PC-3 (cell line): ENCODE measurements around the gene CFAP65. TPM values are rescaled to one million over a fixed set of nuclear protein-coding genes. Genes with fewer than 3 reads are reported as not detected.
A peak's percentile ranks its signal among the peaks of the same experiment; 100 is the strongest.

Experiments
- ATAC-seq: fragments of 200-7000 bp; cut with Tn5 transposase; 2 replicates; pipeline ENCODE4 v1.9.1; 2020; ENCODE audit warnings: mild to moderate bottlenecking, moderate library complexity
- BruUV-seq: library from RNA; stranded (reverse); fragments of 400-500 nt; replicated peaks from 2 replicates; lab custom pipeline; 2021; lab: Mats Ljungman, UMichigan
- CTCF ChIA-PET: fragments of 300-600 bp; sonication (Branson Sonifier 250); formaldehyde crosslinking; loops from one replicate; lab custom pipeline; 2022; ENCODE audit warnings: antibody characterized with exemption; lab: Charles Lee
- POLR2A ChIA-PET: fragments of 300-600 bp; sonication (Branson Sonifier 250); formaldehyde crosslinking; loops from one replicate; lab custom pipeline; 2022; ENCODE audit warnings: antibody characterized with exemption; ENCODE audit not compliant: unreplicated experiment; lab: Charles Lee
- DNase-seq: peaks from one replicate; pipeline ENCODE4 v3.0.0-alpha.2; 2015
- H2AFZ ChIP-seq: fragments of 300-600 bp; sonication (generic); 2 replicates; pipeline ENCODE4 v1.6.0; 2016; ENCODE audit warnings: antibody characterized with exemption, low read length
- H3F3A ChIP-seq: fragments of 300-600 bp; sonication (generic); one replicate; pipeline ENCODE4 v1.6.0; 2017; ENCODE audit warnings: antibody characterized with exemption, low read length, control low read depth, mild to moderate bottlenecking; ENCODE audit not compliant: unreplicated experiment
- H3K27ac ChIP-seq: fragments of 300-600 bp; sonication (generic); 2 replicates; pipeline ENCODE4 v1.5.1; 2016; ENCODE audit warnings: mild to moderate bottlenecking, low read length
- H3K27me3 ChIP-seq: fragments of 300-600 bp; sonication (generic); 2 replicates; pipeline ENCODE4 v1.6.1; 2016; ENCODE audit warnings: low read length, mixed read lengths
- H3K36me3 ChIP-seq: fragments of 300-600 bp; sonication (generic); 2 replicates; pipeline ENCODE4 v1.6.1; 2016; ENCODE audit warnings: low read depth, mixed run types, low read length, mixed read lengths
- H3K4me1 ChIP-seq: fragments of 300-600 bp; sonication (generic); 2 replicates; pipeline ENCODE4 v1.5.1; 2016; ENCODE audit warnings: low read length; ENCODE audit not compliant: insufficient read depth
- H3K4me2 ChIP-seq: fragments of 300-600 bp; sonication (generic); 2 replicates; pipeline ENCODE4 v1.6.0; 2016; ENCODE audit warnings: low read length
- H3K4me3 ChIP-seq: fragments of 300-600 bp; sonication (generic); 2 replicates; pipeline ENCODE4 v1.5.1; 2016; ENCODE audit warnings: mild to moderate bottlenecking, low read length, mixed read lengths
- H3K79me2 ChIP-seq: fragments of 300-600 bp; sonication (generic); 2 replicates; pipeline ENCODE4 v1.6.1; 2017; ENCODE audit warnings: low read length, mixed read lengths
- H3K9ac ChIP-seq: fragments of 300-600 bp; sonication (generic); 2 replicates; pipeline ENCODE4 v1.6.0; 2016; ENCODE audit warnings: mild to moderate bottlenecking, low read length
- H3K9me2 ChIP-seq: fragments of 300-600 bp; sonication (generic); replicated peaks from 2 replicates; pipeline ENCODE4 v1.6.1; 2016; ENCODE audit warnings: mixed run types, low read length, mixed read lengths
- H3K9me3 ChIP-seq: fragments of 300-600 bp; sonication (generic); 2 replicates; pipeline ENCODE4 v1.6.1; 2016; ENCODE audit warnings: low read length, mixed read lengths
- H4K20me1 ChIP-seq: fragments of 300-600 bp; sonication (generic); 2 replicates; pipeline ENCODE4 v1.6.1; 2016; ENCODE audit warnings: low read length, mixed read lengths
- EZH2 ChIP-seq: fragments of 300-600 bp; sonication (generic); IDR thresholded peaks from one replicate; pipeline ENCODE4 v1.6.1; 2017; ENCODE audit warnings: antibody characterized with exemption, mild to moderate bottlenecking, low read length; ENCODE audit not compliant: unreplicated experiment
- EZH2phosphoT487 ChIP-seq: fragments of 300-600 bp; sonication (generic); IDR thresholded peaks from 2 replicates; pipeline ENCODE4 v1.6.1; 2018; ENCODE audit warnings: mild to moderate bottlenecking, antibody characterized with exemption, low read length, borderline replicate concordance
- intact Hi-C: fragments of 100-400 bp; cut with micrococcal nuclease; formaldehyde crosslinking; loops from 2 replicates; pipeline ENCODE4 v1.9.0; 2023
- total RNA-seq: library from RNA; depleted of rRNA; stranded (reverse); fragments of >200 nt; gene quantifications from 2 replicates; pipeline ENCODE4 v1.2.3, GENCODE V29; 2014
- TF ChIP-seq, protein P1 (sequence below): fragments of 300-600 bp; sonication (generic); conservative IDR thresholded peaks from 2 replicates; pipeline ENCODE4 v1.5.1; 2017; ENCODE audit warnings: antibody characterized with exemption, low read depth, mild to moderate bottlenecking, low read length

Gene CFAP65
- total RNA-seq, 1 experiment from 2014 or later, result 0.18 TPM

DNA sequence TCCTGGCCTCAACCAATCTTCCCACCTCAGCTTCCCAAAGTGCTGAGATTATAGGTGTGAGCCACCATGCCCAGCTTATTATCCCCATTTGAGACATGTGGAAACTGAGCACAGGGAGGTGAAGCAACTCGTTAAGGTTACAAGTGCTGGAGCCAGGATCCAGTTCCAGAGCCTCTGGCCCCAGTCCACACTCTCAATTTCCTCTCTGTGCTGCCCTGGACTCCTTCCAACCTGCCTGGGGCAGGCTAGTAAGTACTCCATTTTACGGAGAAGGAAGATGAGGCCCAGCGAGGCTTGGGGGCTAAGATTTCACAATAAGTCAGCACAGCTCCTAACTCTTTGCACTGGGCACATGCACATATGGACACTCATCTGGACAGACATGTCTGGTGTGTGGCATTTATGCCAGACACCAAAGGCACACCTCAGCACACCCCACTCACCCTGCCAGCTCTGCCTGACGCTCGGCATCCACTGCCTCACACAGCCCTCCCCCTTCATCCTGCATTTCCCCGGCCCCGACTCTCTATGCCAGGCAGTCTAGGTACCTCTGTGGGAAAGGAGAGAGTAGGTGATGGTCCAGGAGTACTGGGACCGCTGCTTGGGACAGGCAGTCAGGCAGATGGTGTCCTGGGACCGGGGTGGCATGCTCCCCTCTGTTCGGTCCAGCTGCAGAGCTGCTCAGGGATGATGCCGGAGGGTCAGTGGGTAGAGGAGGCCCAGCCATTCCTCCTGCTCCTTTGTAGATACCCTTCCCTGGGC lies 20.5 kb downstream of the CFAP65 start:
- ATAC-seq, result no peak
- intact Hi-C loops, result no loop called here
- H3K4me1 ChIP-seq, result no peaks in the 10 kb centered on the region
- POLR2A ChIA-PET, result no interaction called here
- no peak overlapping the region for H3K4me3 ChIP-seq
- no peaks in the 10 kb centered on the region for H3K79me2 ChIP-seq
- H4K20me1 ChIP-seq, result no peaks in the 10 kb centered on the region
- no peak overlapping the region for H2AFZ ChIP-seq
- DNase-seq, result peak; percentile 26
- no peaks in the 10 kb centered on the region for H3K36me3 ChIP-seq
- no peaks in the 10 kb centered on the region for H3F3A ChIP-seq
- no peak overlapping the region for H3K9ac ChIP-seq
- H3K9me3 ChIP-seq, result no peaks in the 10 kb centered on the region
- H3K4me2 ChIP-seq, result no peak overlapping the region
- no peak overlapping the region for H3K27ac ChIP-seq
- H3K27me3 ChIP-seq, result no peaks in the 10 kb centered on the region
- no TSS peak for BruUV-seq
- TF ChIP-seq EZH2phosphoT487 (no peak), EZH2 (no peak)
- TF ChIP-seq, protein P1, sequence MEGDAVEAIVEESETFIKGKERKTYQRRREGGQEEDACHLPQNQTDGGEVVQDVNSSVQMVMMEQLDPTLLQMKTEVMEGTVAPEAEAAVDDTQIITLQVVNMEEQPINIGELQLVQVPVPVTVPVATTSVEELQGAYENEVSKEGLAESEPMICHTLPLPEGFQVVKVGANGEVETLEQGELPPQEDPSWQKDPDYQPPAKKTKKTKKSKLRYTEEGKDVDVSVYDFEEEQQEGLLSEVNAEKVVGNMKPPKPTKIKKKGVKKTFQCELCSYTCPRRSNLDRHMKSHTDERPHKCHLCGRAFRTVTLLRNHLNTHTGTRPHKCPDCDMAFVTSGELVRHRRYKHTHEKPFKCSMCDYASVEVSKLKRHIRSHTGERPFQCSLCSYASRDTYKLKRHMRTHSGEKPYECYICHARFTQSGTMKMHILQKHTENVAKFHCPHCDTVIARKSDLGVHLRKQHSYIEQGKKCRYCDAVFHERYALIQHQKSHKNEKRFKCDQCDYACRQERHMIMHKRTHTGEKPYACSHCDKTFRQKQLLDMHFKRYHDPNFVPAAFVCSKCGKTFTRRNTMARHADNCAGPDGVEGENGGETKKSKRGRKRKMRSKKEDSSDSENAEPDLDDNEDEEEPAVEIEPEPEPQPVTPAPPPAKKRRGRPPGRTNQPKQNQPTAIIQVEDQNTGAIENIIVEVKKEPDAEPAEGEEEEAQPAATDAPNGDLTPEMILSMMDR, result no peak
- CTCF ChIA-PET, result interaction anchor here (0.6 kb wide), 1 partner anchor 124 kb away, joined by 3 read pairs; no protein-coding TSS in a partner anchor
- no peaks in the 10 kb centered on the region for H3K9me2 ChIP-seq

DNA sequence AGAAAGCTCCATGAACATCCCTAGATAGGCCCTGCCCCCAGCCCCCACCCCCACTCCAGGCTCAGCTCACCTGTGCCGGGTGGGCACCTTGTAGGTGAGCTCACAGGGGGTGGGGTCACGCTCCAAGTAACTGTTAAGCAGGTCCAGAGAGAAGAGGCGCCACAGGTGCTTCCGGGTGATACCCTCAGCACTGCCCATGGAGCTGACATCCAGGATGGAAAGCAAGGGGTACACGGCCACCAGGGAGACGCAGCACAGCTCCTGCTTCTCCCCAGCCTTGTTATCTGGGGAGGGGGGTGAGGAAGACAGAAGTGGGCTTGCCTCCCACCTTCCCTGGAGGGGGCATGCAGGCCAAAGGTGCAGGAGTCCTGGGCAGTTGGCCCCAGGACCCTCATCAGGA lies 21.9 kb downstream of the CFAP65 start:
- Histone ChIP-seq H3K27me3 (no peaks in the 10 kb centered on the region), H3K4me1 (no peaks in the 10 kb centered on the region), H3K9me3 (no peaks in the 10 kb centered on the region), H3K36me3 (no peaks in the 10 kb centered on the region), H4K20me1 (no peaks in the 10 kb centered on the region), H3K4me3 (no peak overlapping the region), H2AFZ (no peak overlapping the region), H3K4me2 (no peak overlapping the region), H3K79me2 (no peaks in the 10 kb centered on the region), H3K27ac (no peak overlapping the region), H3K9ac (no peak overlapping the region), H3F3A (no peaks in the 10 kb centered on the region), H3K9me2 (no peaks in the 10 kb centered on the region)
- POLR2A ChIA-PET, result no interaction called here
- TF ChIP-seq EZH2phosphoT487 (no peak), EZH2 (no peak)
- TF ChIP-seq, protein P1, result no peak
- no peak for ATAC-seq
- intact Hi-C loops, result no loop called here
- BruUV-seq, result no TSS peak
- CTCF ChIA-PET, result interaction anchor here (0.5 to 0.7 kb wide), 2 partner anchors 9 to 40 kb away, joined by 4 read pairs; no protein-coding TSS in a partner anchor
- DNase-seq, result no peak

DNA sequence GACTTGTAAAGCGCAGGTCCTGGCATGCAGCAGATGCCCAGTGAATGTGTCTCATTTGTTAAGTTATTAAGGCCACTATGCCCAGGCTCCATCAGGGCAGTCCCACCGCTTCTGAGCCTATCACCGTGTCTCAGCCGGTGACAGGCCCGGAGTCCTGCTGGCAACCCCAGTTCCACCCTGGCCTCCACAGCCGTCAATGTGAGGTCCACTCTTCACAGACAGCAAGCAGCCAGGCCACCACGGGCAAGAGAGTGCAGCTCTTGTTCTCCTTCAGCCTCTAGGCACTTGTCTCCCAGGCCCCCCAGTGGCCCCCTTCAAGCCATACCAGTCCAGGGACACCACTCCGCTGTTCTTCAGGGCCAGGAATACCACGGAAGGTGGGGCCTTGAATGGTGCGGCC lies 22.6 kb downstream of the CFAP65 start:
- Histone ChIP-seq H2AFZ (no peak overlapping the region), H3K9ac (no peak overlapping the region), H3K9me2 (no peaks in the 10 kb centered on the region), H3K4me1 (no peaks in the 10 kb centered on the region), H3K79me2 (no peaks in the 10 kb centered on the region), H3K9me3 (no peaks in the 10 kb centered on the region), H3K27ac (no peak overlapping the region), H3K4me3 (no peak overlapping the region), H3K4me2 (no peak overlapping the region), H3F3A (no peaks in the 10 kb centered on the region), H3K36me3 (no peaks in the 10 kb centered on the region), H3K27me3 (no peaks in the 10 kb centered on the region), H4K20me1 (no peaks in the 10 kb centered on the region)
- intact Hi-C loops, result no loop called here
- POLR2A ChIA-PET, result no interaction called here
- DNase-seq (no peak), ATAC-seq (no peak)
- CTCF ChIA-PET, result no interaction called here
- TF ChIP-seq, protein P1, result no peak
- TF ChIP-seq EZH2phosphoT487 (no peak), EZH2 (no peak)
- BruUV-seq, result no TSS peak
